GM23338 (cell line): Measurements from ENCODE around the gene SLC22A16. TPM values are rescaled to one million over a fixed set of nuclear protein-coding genes. Genes with fewer than 3 reads are reported as not detected.

Experiments
- ATAC-seq: fragments of 200-7000 bp; cut with Tn5 transposase; 3 replicates; pipeline ENCODE4 v1.9.1; 2020
- DNase-seq: peaks from one replicate; pipeline ENCODE4 v3.0.0-alpha.2; 2015; ENCODE audit warnings: low spot score
- H2AFZ ChIP-seq: fragments of 200-600 bp; sonication (generic); 2 replicates; pipeline ENCODE4 v1.8.0; 2016; ENCODE audit warnings: antibody characterized with exemption, mild to moderate bottlenecking, moderate library complexity
- H3F3A ChIP-seq: fragments of 200-600 bp; sonication (generic); replicated peaks from 2 replicates; pipeline ENCODE4 v1.8.0; 2017; ENCODE audit warnings: antibody characterized with exemption, mixed run types, low read depth
- H3K27ac ChIP-seq: fragments of 200-600 bp; sonication (generic); 2 replicates; pipeline ENCODE4 v1.6.1; 2016; ENCODE audit warnings: low read depth
- H3K27me3 ChIP-seq: fragments of 200-600 bp; sonication (generic); 2 replicates; pipeline ENCODE4 v1.8.0; 2016; ENCODE audit warnings: mild to moderate bottlenecking, mixed run types, moderate library complexity; ENCODE audit not compliant: insufficient read depth
- H3K36me3 ChIP-seq: fragments of 200-600 bp; sonication (generic); 2 replicates; pipeline ENCODE4 v1.8.0; 2016; ENCODE audit warnings: mild to moderate bottlenecking; ENCODE audit not compliant: insufficient read depth
- H3K4me1 ChIP-seq: fragments of 200-600 bp; sonication (generic); 2 replicates; pipeline ENCODE4 v1.8.0; 2016; ENCODE audit warnings: mild to moderate bottlenecking, moderate library complexity; ENCODE audit not compliant: insufficient read depth
- H3K4me2 ChIP-seq: fragments of 200-600 bp; sonication (generic); 2 replicates; pipeline ENCODE4 v1.7.1; 2017; ENCODE audit warnings: mixed run types
- H3K4me3 ChIP-seq: fragments of 200-600 bp; sonication (generic); 2 replicates; pipeline ENCODE4 v1.6.1; 2016; ENCODE audit warnings: mixed run types
- H3K79me2 ChIP-seq: fragments of 200-600 bp; sonication (generic); replicated peaks from 2 replicates; pipeline ENCODE4 v1.8.0; 2017; ENCODE audit warnings: mild to moderate bottlenecking; ENCODE audit not compliant: insufficient read depth
- H3K9me2 ChIP-seq: fragments of 200-600 bp; sonication (generic); 2 replicates; pipeline ENCODE4 v1.8.0; 2017; ENCODE audit not compliant: insufficient read depth
- H4K20me1 ChIP-seq: fragments of 200-600 bp; sonication (generic); replicated peaks from 2 replicates; pipeline ENCODE4 v1.8.0; 2017; ENCODE audit warnings: mild to moderate bottlenecking; ENCODE audit not compliant: insufficient read depth
- H3K27ac Mint-ChIP-seq: 2 replicates; pipeline ENCODE4 v1.8.0; 2020; ENCODE audit warnings: inconsistent platforms, mild to moderate bottlenecking, moderate library complexity, mixed read lengths
- H3K27me3 Mint-ChIP-seq: 3 replicates; pipeline ENCODE4 v1.8.0; 2022; ENCODE audit warnings: low read depth, mild to moderate bottlenecking, moderate library complexity, mixed read lengths, inconsistent platforms; ENCODE audit not compliant: insufficient read depth, poor library complexity
- H3K36me3 Mint-ChIP-seq: 3 replicates; pipeline ENCODE4 v1.8.0; 2021; ENCODE audit warnings: low read depth, mild to moderate bottlenecking, inconsistent platforms, moderate library complexity, mixed read lengths
- H3K4me1 Mint-ChIP-seq: 3 replicates; pipeline ENCODE4 v1.8.0; 2020; ENCODE audit warnings: mild to moderate bottlenecking, inconsistent platforms, mixed read lengths
- H3K4me3 Mint-ChIP-seq: 3 replicates; pipeline ENCODE4 v1.8.0; 2021; ENCODE audit warnings: moderate library complexity, mild to moderate bottlenecking, inconsistent platforms, mixed read lengths
- H3K9me3 Mint-ChIP-seq: 3 replicates; pipeline ENCODE4 v1.8.0; 2020; ENCODE audit warnings: moderate library complexity, mild to moderate bottlenecking, inconsistent platforms, mixed read lengths
- CREB1 ChIP-seq: fragments of 250-450 bp; sonication (Bioruptor Pico); IDR thresholded peaks from 2 replicates; pipeline ENCODE4 v1.5.0; 2020; ENCODE audit warnings: low read depth, mild to moderate bottlenecking, moderate library complexity
- ETS1 ChIP-seq: IDR thresholded peaks from 2 replicates; pipeline ENCODE4 v1.6.1; 2016; ENCODE audit warnings: antibody characterized with exemption
- EZH2 ChIP-seq: fragments of 200-600 bp; sonication (generic); IDR thresholded peaks from one replicate; pipeline ENCODE4 v1.8.0; 2017; ENCODE audit warnings: antibody characterized with exemption, mild to moderate bottlenecking, low read depth; ENCODE audit not compliant: unreplicated experiment
- EZH2phosphoT487 ChIP-seq: fragments of 200-600 bp; sonication (generic); IDR thresholded peaks from one replicate; pipeline ENCODE4 v1.8.1; 2018; ENCODE audit warnings: antibody characterized with exemption; ENCODE audit not compliant: unreplicated experiment
- JUNB ChIP-seq: IDR thresholded peaks from one replicate; pipeline ENCODE4 v1.6.1; 2016; ENCODE audit warnings: antibody characterized with exemption; ENCODE audit not compliant: unreplicated experiment
- POLR2AphosphoS5 ChIP-seq: IDR thresholded peaks from 2 replicates; pipeline ENCODE4 v1.6.1; 2016; ENCODE audit warnings: antibody characterized with exemption, low read depth
- STAT1 ChIP-seq: IDR thresholded peaks from one replicate; pipeline ENCODE4 v1.6.1; 2016; ENCODE audit warnings: antibody characterized with exemption; ENCODE audit not compliant: unreplicated experiment
- ZNF114 ChIP-seq: fragments of 250-450 bp; sonication (Bioruptor Pico); IDR thresholded peaks from 2 replicates; pipeline ENCODE4 v1.5.0; 2020; ENCODE audit warnings: mild to moderate bottlenecking, moderate library complexity
- ZNF331 ChIP-seq: fragments of 250-450 bp; sonication (Bioruptor Pico); IDR thresholded peaks from 2 replicates; pipeline ENCODE4 v1.5.0; 2020; ENCODE audit warnings: low read depth, mild to moderate bottlenecking, moderate library complexity
- polyA plus RNA-seq: library from polyadenylated mRNA; unstranded; fragments of >200 nt; fragmentation: Nextera tagmentation; extraction: Ambion mirVana; gene quantifications from 2 replicates; pipeline ENCODE4 v1.2.1, GENCODE V29; 2016
- total RNA-seq: library from RNA; depleted of rRNA; stranded (reverse); fragments of >200 nt; shearing (Covaris generic); gene quantifications from 2 replicates; pipeline ENCODE4 v1.2.3, GENCODE V29; 2014
- TF ChIP-seq, protein P1 (sequence below): fragments of 250-450 bp; sonication (Bioruptor Pico); IDR thresholded peaks from 2 replicates; pipeline ENCODE4 v1.5.0; 2020; ENCODE audit warnings: mild to moderate bottlenecking, moderate library complexity
- TF ChIP-seq, protein P2 (sequence below), 2 experiments: fragments of 200-600 bp in 1 of 2; sonication (generic) in 1 of 2; conservative IDR thresholded peaks; 2 replicates each; pipeline versions ENCODE4 v1.5.1 to v1.6.1; 2016 to 2017; ENCODE audit warnings: antibody characterized with exemption in 2 of 2, low read depth in 2 of 2, mild to moderate bottlenecking in 2 of 2, moderate library complexity in 1 of 2

SLC22A16 gene
- total and polyA plus RNA-seq, 2 experiments from 2014 or later = 0.37 to 0.42 TPM

- H3K27ac ChIP-seq = no peak overlapping the region
- H3K9me2 ChIP-seq = 0 out of 2 replicates have a peak, but pooled peaks cover 9% of the 10 kb centered on the region
- Mint-ChIP-seq H3K36me3 (no peaks in the 10 kb centered on the region), H3K4me3 (no peak overlapping the region), H3K27me3 (no peaks in the 10 kb centered on the region), H3K9me3 (no peaks in the 10 kb centered on the region), H3K4me1 (peaks cover 9% of the 10 kb centered on the region), H3K27ac (no peak overlapping the region)
- ATAC-seq = no peak
- no peaks in the 10 kb centered on the region for H3K79me2 ChIP-seq
- no peak for DNase-seq
- TF ChIP-seq, protein P1, sequence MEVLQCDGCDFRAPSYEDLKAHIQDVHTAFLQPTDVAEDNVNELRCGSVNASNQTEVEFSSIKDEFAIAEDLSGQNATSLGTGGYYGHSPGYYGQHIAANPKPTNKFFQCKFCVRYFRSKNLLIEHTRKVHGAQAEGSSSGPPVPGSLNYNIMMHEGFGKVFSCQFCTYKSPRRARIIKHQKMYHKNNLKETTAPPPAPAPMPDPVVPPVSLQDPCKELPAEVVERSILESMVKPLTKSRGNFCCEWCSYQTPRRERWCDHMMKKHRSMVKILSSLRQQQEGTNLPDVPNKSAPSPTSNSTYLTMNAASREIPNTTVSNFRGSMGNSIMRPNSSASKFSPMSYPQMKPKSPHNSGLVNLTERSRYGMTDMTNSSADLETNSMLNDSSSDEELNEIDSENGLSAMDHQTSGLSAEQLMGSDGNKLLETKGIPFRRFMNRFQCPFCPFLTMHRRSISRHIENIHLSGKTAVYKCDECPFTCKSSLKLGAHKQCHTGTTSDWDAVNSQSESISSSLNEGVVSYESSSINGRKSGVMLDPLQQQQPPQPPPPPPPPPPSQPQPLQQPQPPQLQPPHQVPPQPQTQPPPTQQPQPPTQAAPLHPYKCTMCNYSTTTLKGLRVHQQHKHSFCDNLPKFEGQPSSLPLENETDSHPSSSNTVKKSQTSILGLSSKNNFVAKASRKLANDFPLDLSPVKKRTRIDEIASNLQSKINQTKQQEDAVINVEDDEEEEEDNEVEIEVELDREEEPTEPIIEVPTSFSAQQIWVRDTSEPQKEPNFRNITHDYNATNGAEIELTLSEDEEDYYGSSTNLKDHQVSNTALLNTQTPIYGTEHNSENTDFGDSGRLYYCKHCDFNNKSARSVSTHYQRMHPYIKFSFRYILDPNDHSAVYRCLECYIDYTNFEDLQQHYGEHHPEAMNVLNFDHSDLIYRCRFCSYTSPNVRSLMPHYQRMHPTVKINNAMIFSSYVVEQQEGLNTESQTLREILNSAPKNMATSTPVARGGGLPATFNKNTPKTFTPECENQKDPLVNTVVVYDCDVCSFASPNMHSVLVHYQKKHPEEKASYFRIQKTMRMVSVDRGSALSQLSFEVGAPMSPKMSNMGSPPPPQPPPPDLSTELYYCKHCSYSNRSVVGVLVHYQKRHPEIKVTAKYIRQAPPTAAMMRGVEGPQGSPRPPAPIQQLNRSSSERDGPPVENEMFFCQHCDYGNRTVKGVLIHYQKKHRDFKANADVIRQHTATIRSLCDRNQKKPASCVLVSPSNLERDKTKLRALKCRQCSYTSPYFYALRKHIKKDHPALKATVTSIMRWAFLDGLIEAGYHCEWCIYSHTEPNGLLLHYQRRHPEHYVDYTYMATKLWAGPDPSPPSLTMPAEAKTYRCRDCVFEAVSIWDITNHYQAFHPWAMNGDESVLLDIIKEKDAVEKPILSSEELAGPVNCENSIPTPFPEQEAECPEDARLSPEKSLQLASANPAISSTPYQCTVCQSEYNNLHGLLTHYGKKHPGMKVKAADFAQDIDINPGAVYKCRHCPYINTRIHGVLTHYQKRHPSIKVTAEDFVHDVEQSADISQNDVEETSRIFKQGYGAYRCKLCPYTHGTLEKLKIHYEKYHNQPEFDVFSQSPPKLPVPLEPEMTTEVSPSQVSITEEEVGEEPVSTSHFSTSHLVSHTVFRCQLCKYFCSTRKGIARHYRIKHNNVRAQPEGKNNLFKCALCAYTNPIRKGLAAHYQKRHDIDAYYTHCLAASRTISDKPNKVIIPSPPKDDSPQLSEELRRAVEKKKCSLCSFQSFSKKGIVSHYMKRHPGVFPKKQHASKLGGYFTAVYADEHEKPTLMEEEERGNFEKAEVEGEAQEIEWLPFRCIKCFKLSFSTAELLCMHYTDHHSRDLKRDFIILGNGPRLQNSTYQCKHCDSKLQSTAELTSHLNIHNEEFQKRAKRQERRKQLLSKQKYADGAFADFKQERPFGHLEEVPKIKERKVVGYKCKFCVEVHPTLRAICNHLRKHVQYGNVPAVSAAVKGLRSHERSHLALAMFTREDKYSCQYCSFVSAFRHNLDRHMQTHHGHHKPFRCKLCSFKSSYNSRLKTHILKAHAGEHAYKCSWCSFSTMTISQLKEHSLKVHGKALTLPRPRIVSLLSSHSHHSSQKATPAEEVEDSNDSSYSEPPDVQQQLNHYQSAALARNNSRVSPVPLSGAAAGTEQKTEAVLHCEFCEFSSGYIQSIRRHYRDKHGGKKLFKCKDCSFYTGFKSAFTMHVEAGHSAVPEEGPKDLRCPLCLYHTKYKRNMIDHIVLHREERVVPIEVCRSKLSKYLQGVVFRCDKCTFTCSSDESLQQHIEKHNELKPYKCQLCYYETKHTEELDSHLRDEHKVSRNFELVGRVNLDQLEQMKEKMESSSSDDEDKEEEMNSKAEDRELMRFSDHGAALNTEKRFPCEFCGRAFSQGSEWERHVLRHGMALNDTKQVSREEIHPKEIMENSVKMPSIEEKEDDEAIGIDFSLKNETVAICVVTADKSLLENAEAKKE (CRISPR knock-in tag) = no peak
- TF ChIP-seq JUNB (no peak), EZH2phosphoT487 (no peak), ETS1 (no peak), POLR2AphosphoS5 (no peak), CREB1 (CRISPR knock-in tag) (no peak), ZNF114 (CRISPR knock-in tag) (no peak), STAT1 (no peak), ZNF331 (CRISPR knock-in tag) (no peak), EZH2 (no peak)
- TF ChIP-seq, protein P2, sequence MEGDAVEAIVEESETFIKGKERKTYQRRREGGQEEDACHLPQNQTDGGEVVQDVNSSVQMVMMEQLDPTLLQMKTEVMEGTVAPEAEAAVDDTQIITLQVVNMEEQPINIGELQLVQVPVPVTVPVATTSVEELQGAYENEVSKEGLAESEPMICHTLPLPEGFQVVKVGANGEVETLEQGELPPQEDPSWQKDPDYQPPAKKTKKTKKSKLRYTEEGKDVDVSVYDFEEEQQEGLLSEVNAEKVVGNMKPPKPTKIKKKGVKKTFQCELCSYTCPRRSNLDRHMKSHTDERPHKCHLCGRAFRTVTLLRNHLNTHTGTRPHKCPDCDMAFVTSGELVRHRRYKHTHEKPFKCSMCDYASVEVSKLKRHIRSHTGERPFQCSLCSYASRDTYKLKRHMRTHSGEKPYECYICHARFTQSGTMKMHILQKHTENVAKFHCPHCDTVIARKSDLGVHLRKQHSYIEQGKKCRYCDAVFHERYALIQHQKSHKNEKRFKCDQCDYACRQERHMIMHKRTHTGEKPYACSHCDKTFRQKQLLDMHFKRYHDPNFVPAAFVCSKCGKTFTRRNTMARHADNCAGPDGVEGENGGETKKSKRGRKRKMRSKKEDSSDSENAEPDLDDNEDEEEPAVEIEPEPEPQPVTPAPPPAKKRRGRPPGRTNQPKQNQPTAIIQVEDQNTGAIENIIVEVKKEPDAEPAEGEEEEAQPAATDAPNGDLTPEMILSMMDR (conservative IDR thresholded peaks at IDR 0.05; ENCODE audit: low read depth in 2 of 2) = no peak
- no peaks in the 10 kb centered on the region for H3K36me3 ChIP-seq
- no peaks in the 10 kb centered on the region for H3F3A ChIP-seq
- peaks cover 3% of the 10 kb centered on the region for H3K4me1 ChIP-seq
- H3K4me3 ChIP-seq = no peak overlapping the region
- no peaks in the 10 kb centered on the region for H4K20me1 ChIP-seq
- no peak overlapping the region; the same call in 1 of the 2 replicates for H3K4me2 ChIP-seq
- no peak overlapping the region for H2AFZ ChIP-seq
- H3K27me3 ChIP-seq = no peaks in the 10 kb centered on the region
These were observed 88.4 kb downstream of the SLC22A16 start for GRCh38 chr6:110387986-110388385.
